WI38 (cell line): ENCODE results near the gene DBN1.

Experiments
- H3K4me3 ChIP-seq: 2 replicates; pipeline ENCODE4 v1.5.1; 2011; ENCODE audit warnings: low read depth, mild to moderate bottlenecking, control low read depth, low read length
- CTCF ChIP-seq: IDR thresholded peaks from 2 replicates; pipeline ENCODE4 v1.5.1; 2012; ENCODE audit warnings: low read depth, mild to moderate bottlenecking, control low read depth, low read length

DBN1 gene

GRCh38 chr5:177483042-177483441, 9.6 kb upstream of the DBN1 start:
- TF ChIP-seq CTCF, result no peak
- H3K4me3 ChIP-seq, result no peak overlapping the region

- H3K4me3 ChIP-seq, result no peak overlapping the region
- no peak for TF ChIP-seq CTCF
These were observed 8.9 kb upstream of the DBN1 start for GRCh38 chr5:177482359-177482795.

GRCh38 chr5:177479774-177480173, 6.3 kb upstream of the DBN1 start:
- no peak for TF ChIP-seq CTCF
- no peak overlapping the region for H3K4me3 ChIP-seq

DNA sequence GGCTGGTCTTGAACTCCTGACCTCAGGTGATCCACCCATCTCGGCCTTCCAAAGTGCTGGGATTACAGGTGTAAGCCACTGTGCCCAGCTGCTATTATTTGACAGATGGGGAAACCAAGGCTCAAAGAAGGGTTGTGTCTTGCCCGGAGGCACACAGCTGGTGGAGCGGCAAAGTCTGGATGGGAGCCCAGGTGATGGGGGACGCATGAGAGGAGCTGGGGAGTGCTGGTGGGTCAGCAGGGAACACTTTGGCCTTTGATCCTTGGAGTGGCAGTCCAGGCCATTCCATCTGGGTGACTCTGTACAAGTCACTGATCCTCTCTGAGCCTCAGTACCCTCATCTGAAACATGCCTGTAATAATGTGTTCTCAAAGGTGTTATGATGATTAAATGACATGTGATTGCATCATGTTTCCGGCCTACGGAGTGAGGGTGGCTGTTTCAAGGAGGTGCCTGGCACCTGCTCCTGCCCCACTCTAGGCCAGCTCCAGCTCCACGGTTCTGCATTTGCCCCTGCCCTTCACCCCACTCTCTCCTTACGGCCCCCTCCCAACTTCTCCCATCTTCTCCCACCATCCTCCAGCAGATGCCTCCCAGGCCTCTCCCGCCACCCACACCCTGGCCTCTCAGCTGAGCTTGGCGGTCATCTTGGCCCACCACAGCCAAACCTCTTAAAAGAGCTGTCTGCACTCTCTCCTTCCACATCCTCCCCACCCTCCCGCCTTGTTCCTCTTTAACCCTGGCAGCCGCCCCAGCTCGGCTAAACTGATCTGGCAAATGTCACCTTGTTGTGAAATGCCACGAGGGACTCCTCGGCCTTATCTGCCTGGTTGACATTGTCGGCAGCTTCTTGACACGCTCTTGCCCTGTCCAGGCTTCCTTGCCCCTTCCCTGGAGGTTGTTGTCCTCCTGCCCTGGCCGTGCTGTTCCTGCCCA, 5.5 kb upstream of the DBN1 start:
- no peak overlapping the region for H3K4me3 ChIP-seq
- TF ChIP-seq CTCF, result no peak

DNA sequence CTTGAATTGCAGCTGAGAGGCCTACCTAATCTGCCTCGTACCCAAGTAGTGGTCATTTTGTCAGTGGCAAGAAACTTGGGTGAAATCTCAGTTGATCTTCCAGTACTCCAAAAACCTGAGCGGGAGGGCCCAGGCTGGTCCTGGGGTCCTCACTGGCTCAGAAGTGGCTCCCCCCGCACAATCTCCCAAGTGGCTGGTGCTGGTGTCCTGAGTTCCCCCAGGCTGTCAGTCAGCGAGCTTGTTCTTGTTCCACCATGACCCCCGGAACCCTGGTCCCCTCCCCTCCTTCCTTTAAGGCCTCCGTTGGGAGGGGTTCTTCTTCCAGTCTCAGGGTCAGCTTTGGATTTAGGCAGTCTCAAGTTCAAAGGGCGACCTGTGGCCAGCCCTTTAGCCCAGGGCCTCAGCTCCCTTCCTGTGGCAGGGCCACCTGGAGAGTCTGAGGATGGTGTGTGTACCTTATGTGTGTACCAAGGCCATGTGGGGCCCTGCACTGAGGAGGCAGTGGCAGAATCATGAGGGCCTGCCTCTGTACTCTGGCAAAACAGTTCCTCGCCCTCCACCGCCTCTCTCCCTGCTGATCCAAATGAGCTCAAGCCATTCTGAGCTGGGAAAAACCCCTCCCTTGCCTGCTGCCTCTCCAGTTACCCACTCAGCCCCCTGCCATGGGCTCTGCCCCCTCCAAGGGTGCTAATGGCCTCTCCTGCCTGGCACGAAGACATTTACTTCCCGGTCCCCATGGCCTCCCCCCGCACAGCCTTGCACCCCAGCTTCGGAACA, 4.5 kb upstream of the DBN1 start:
- H3K4me3 ChIP-seq, result no peak overlapping the region
- no peak for TF ChIP-seq CTCF

DNA sequence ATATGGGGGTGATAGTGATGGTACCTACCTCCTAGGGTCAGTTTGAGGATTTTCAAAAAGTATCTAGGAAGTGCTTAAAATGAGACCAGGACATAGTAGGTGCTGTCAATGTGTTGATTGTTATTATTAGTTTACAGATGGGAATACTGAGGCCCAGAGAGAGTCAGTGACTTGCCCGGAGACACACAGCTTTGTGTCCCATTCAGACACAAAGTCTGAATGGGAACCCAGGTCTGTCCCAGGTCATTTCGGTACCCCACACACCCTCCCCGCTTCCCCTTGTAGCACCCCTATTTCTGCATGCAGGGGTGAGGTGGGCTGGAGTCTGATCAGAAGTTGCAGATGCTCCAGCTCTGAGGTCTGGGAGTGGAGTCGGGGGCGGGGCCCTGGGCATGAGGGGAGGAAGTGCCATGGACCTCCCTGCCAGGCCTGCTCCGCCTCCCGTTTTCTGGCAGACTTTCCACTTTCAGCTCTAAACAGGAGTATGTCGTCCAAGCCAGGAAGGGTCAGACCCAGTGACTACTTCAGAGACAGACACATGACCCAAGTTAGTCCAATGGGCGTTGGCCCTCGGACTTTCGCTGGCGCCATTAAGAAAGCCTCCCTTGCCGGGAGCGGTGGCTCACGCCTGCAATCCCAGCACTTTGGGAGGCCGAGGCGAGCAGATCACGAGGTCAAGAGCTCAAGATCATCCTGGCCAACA, 3.2 kb upstream of the DBN1 start:
- no peak overlapping the region for H3K4me3 ChIP-seq
- TF ChIP-seq CTCF, result no peak
